H9 (cell line): ENCODE data around the gene PLAAT1. TPM values are rescaled to one million over a fixed set of nuclear protein-coding genes. Genes with fewer than 3 reads are reported as not detected.

ENCODE experiments used
- DNase-seq: peaks from one replicate; pipeline ENCODE4 v3.0.0-alpha.2; 2017
- H2AFZ ChIP-seq: one replicate; pipeline ENCODE4 v1.6.1; 2013; ENCODE audit warnings: mild to moderate bottlenecking, low read length, control low read depth, moderate library complexity
- H2AK5ac ChIP-seq: 2 replicates; pipeline ENCODE4 v1.6.1; 2013; ENCODE audit warnings: low read length, control low read depth, mixed read lengths; ENCODE audit not compliant: insufficient read length
- H2BK120ac ChIP-seq: one replicate; pipeline ENCODE4 v1.6.1; 2013; ENCODE audit warnings: low read depth, mild to moderate bottlenecking, low read length, control low read depth, inconsistent platforms; ENCODE audit not compliant: poor library complexity, severe bottlenecking
- H2BK12ac ChIP-seq: 2 replicates; pipeline ENCODE4 v1.6.1; 2013; ENCODE audit warnings: low read length, control low read depth, mixed read lengths, low read depth; ENCODE audit not compliant: insufficient read length
- H2BK15ac ChIP-seq: 2 replicates; pipeline ENCODE4 v1.6.1; 2013; ENCODE audit warnings: low read depth, low read length, control low read depth
- H2BK20ac ChIP-seq: one replicate; pipeline ENCODE4 v1.6.1; 2013; ENCODE audit warnings: low read depth, mild to moderate bottlenecking, low read length, control low read depth, inconsistent platforms; ENCODE audit not compliant: poor library complexity, severe bottlenecking
- H2BK5ac ChIP-seq: 2 replicates; pipeline ENCODE4 v1.6.1; 2013; ENCODE audit warnings: low read length, control low read depth, mixed read lengths; ENCODE audit not compliant: insufficient read length
- H3K14ac ChIP-seq: 2 replicates; pipeline ENCODE4 v1.6.1; 2013; ENCODE audit warnings: low read length, control low read depth; ENCODE audit not compliant: insufficient read depth
- H3K18ac ChIP-seq: 2 replicates; pipeline ENCODE4 v1.6.1; 2013; ENCODE audit warnings: low read depth, mild to moderate bottlenecking, mixed read lengths, low read length, control low read depth; ENCODE audit not compliant: insufficient read length
- H3K23ac ChIP-seq: 2 replicates; pipeline ENCODE4 v1.6.1; 2013; ENCODE audit warnings: low read length, control low read depth, mixed read lengths, low read depth; ENCODE audit not compliant: insufficient read length
- H3K23me2 ChIP-seq: 2 replicates; pipeline ENCODE4 v1.6.1; 2013; ENCODE audit warnings: low read depth, mild to moderate bottlenecking, mixed read lengths, low read length, control low read depth; ENCODE audit not compliant: insufficient read length, poor library complexity, severe bottlenecking
- H3K27ac ChIP-seq: 2 replicates; pipeline ENCODE4 v1.5.1; 2013; ENCODE audit warnings: low read length, control low read depth, mixed read lengths, low read depth; ENCODE audit not compliant: insufficient read length
- H3K27me3 ChIP-seq: 2 replicates; pipeline ENCODE4 v1.6.1; 2013; ENCODE audit warnings: low read length, control low read depth, inconsistent platforms; ENCODE audit not compliant: insufficient read depth
- H3K4ac ChIP-seq: 2 replicates; pipeline ENCODE4 v1.6.1; 2013; ENCODE audit warnings: low read depth, mild to moderate bottlenecking, control low read depth, inconsistent platforms, low read length, moderate library complexity
- H3K4me1 ChIP-seq: 2 replicates; pipeline ENCODE4 v1.6.1; 2013; ENCODE audit warnings: low read length, control low read depth, inconsistent platforms; ENCODE audit not compliant: insufficient read depth
- H3K4me2 ChIP-seq: 2 replicates; pipeline ENCODE4 v1.6.1; 2013; ENCODE audit warnings: low read length, control low read depth, mixed read lengths; ENCODE audit not compliant: insufficient read length, insufficient read depth
- H3K56ac ChIP-seq: 2 replicates; pipeline ENCODE4 v1.6.1; 2013; ENCODE audit warnings: low read depth, mild to moderate bottlenecking, mixed read lengths, low read length, control low read depth; ENCODE audit not compliant: insufficient read length
- H3K79me1 ChIP-seq: 2 replicates; pipeline ENCODE4 v1.6.1; 2013; ENCODE audit warnings: low read depth, mild to moderate bottlenecking, moderate library complexity, low read length, control low read depth, inconsistent platforms; ENCODE audit not compliant: insufficient read depth, poor library complexity, severe bottlenecking
- H3K79me2 ChIP-seq: 2 replicates; pipeline ENCODE4 v1.6.1; 2013; ENCODE audit warnings: low read length, control low read depth, inconsistent platforms; ENCODE audit not compliant: insufficient read depth
- H3K9ac ChIP-seq: 2 replicates; pipeline ENCODE4 v1.6.1; 2013; ENCODE audit warnings: low read length, control low read depth, mixed read lengths; ENCODE audit not compliant: insufficient read length; ENCODE audit errors: extremely low read depth
- H3K9me3 ChIP-seq: one replicate; pipeline ENCODE4 v1.6.1; 2013; ENCODE audit warnings: low read depth, low read length, inconsistent platforms; ENCODE audit not compliant: control insufficient read depth
- H3T11ph ChIP-seq: one replicate; pipeline ENCODE4 v1.6.1; 2013; ENCODE audit warnings: mild to moderate bottlenecking, low read length, control low read depth, inconsistent platforms
- H4K20me1 ChIP-seq: one replicate; pipeline ENCODE4 v1.6.1; 2013; ENCODE audit not compliant: control insufficient read depth, insufficient read length, insufficient read depth
- H4K5ac ChIP-seq: 2 replicates; pipeline ENCODE4 v1.6.1; 2013; ENCODE audit warnings: low read depth, mild to moderate bottlenecking, mixed read lengths, low read length, control low read depth; ENCODE audit not compliant: insufficient read length
- H4K8ac ChIP-seq: replicated peaks from 2 replicates; pipeline ENCODE4 v1.6.1; 2013; ENCODE audit warnings: low read length, control low read depth, mixed read lengths, low read depth; ENCODE audit not compliant: insufficient read length
- H4K91ac ChIP-seq: 2 replicates; pipeline ENCODE4 v1.6.1; 2013; ENCODE audit warnings: low read depth, mild to moderate bottlenecking, moderate library complexity, mixed read lengths, low read length, control low read depth; ENCODE audit not compliant: insufficient read length
- H3K27ac Mint-ChIP-seq, 3 experiments: 2 replicates in 2 of 3; 3 replicates in 1 of 3; pipeline ENCODE4 v1.8.0; 2020 to 2021; ENCODE audit warnings: mixed read lengths in 3 of 3, mild to moderate bottlenecking in 1 of 3, moderate library complexity in 1 of 3
- H3K27me3 Mint-ChIP-seq: 2 replicates; pipeline ENCODE4 v1.8.0; 2021; ENCODE audit warnings: low read depth, mild to moderate bottlenecking, moderate library complexity, mixed read lengths
- H3K36me3 Mint-ChIP-seq, 3 experiments: 2 replicates in 2 of 3; 3 replicates in 1 of 3; pipeline ENCODE4 v1.8.0; 2020 to 2021; ENCODE audit warnings: low read depth in 3 of 3, mixed read lengths in 3 of 3; ENCODE audit not compliant: insufficient read depth in 1 of 3
- H3K4me1 Mint-ChIP-seq, 2 experiments: 2 replicates each; pipeline ENCODE4 v1.8.0; 2020; ENCODE audit warnings: mixed read lengths in 2 of 2
- H3K4me3 Mint-ChIP-seq, 2 experiments: 2 replicates in 1 of 2; 3 replicates in 1 of 2; pipeline ENCODE4 v1.8.0; 2020 to 2021; ENCODE audit warnings: mild to moderate bottlenecking in 2 of 2, mixed read lengths in 2 of 2, moderate library complexity in 1 of 2
- H3K9me3 Mint-ChIP-seq, 2 experiments: 2 replicates in 1 of 2; 3 replicates in 1 of 2; pipeline ENCODE4 v1.8.0; 2020; ENCODE audit warnings: mild to moderate bottlenecking in 2 of 2, mixed read lengths in 2 of 2, moderate library complexity in 1 of 2
- WGBS: extraction: QIAGEN DNeasy Blood & Tissue Kit; methylation state at CpG from one replicate; pipeline ENCODE4 v1.1.7; 2013; ENCODE audit warnings: missing lambda C conversion rate, low lambda C conversion rate, mixed read lengths; ENCODE audit not compliant: insufficient read length; ENCODE audit errors: extremely low coverage; 5-methylcytosine and 5-hydroxymethylcytosine counted together
- total RNA-seq: library from RNA; stranded (reverse); gene quantifications from 2 replicates; pipeline ENCODE4 v1.2.1, GENCODE V29; 2021
- TF ChIP-seq, protein P1 (sequence below): fragments of 200-600 bp; sonication (generic); conservative IDR thresholded peaks from 3 replicates; pipeline ENCODE4 v1.8.0; 2021; ENCODE audit warnings: antibody characterized with exemption, mild to moderate bottlenecking

PLAAT1 gene
- total RNA-seq, 1 experiment from 2014 or later = 4.4 TPM

- H2AFZ ChIP-seq = no peak overlapping the region
- H4K91ac ChIP-seq = no peak overlapping the region
- no peaks in the 10 kb centered on the region for H4K20me1 ChIP-seq
- no peaks in the 10 kb centered on the region for H3K4me1 Mint-ChIP-seq
- no peak overlapping the region for H3K23ac ChIP-seq
- H4K5ac ChIP-seq = no peak overlapping the region
- no peaks in the 10 kb centered on the region for H3K27me3 ChIP-seq
- H3K9me3 Mint-ChIP-seq = 0 out of 5 replicates have a peak, but pooled peaks cover 0 to 3% of the 10 kb centered on the region in 2 experiments
- H3K56ac ChIP-seq = no peak overlapping the region
- no peak overlapping the region for H3K4ac ChIP-seq
- no CpG with 5 or more reads among the region's 2 CpGs for WGBS
- H3T11ph ChIP-seq = no peak overlapping the region
- no peaks in the 10 kb centered on the region for H3K4me1 ChIP-seq
- no peaks in the 10 kb centered on the region for H3K79me1 ChIP-seq
- H3K27ac ChIP-seq = no peak overlapping the region
- H2BK120ac ChIP-seq = no peak overlapping the region
- H3K27me3 Mint-ChIP-seq = no peaks in the 10 kb centered on the region; the same call in 1 of the 2 replicates
- no peak overlapping the region for H4K8ac ChIP-seq
- no peaks in the 10 kb centered on the region for H3K23me2 ChIP-seq
- H3K79me2 ChIP-seq = no peaks in the 10 kb centered on the region
- no peak overlapping the region for H2AK5ac ChIP-seq
- H2BK5ac ChIP-seq = no peak overlapping the region
- H3K18ac ChIP-seq = no peak overlapping the region
- no peak overlapping the region for H2BK15ac ChIP-seq
- no peak overlapping the region for H3K27ac Mint-ChIP-seq
- H3K14ac ChIP-seq = no peak overlapping the region
- no peak overlapping the region for H2BK20ac ChIP-seq
- no peak for DNase-seq
- H3K9me3 ChIP-seq = no peaks in the 10 kb centered on the region
- H3K4me2 ChIP-seq = no peak overlapping the region
- no peaks in the 10 kb centered on the region for H3K36me3 Mint-ChIP-seq
- no peak overlapping the region for H3K9ac ChIP-seq
- no peak overlapping the region for H3K4me3 Mint-ChIP-seq
- no peak overlapping the region for H2BK12ac ChIP-seq
- TF ChIP-seq, protein P1, sequence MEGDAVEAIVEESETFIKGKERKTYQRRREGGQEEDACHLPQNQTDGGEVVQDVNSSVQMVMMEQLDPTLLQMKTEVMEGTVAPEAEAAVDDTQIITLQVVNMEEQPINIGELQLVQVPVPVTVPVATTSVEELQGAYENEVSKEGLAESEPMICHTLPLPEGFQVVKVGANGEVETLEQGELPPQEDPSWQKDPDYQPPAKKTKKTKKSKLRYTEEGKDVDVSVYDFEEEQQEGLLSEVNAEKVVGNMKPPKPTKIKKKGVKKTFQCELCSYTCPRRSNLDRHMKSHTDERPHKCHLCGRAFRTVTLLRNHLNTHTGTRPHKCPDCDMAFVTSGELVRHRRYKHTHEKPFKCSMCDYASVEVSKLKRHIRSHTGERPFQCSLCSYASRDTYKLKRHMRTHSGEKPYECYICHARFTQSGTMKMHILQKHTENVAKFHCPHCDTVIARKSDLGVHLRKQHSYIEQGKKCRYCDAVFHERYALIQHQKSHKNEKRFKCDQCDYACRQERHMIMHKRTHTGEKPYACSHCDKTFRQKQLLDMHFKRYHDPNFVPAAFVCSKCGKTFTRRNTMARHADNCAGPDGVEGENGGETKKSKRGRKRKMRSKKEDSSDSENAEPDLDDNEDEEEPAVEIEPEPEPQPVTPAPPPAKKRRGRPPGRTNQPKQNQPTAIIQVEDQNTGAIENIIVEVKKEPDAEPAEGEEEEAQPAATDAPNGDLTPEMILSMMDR = no peak
Observed at GRCh38 chr3:193196746-193197145, 44.3 kb upstream of the PLAAT1 start.
